ENCODE measurements around the gene ZNF208. TPM values are rescaled to one million over a fixed set of nuclear protein-coding genes. Genes with fewer than 3 reads are reported as not detected.
"Not testable (repeated sequence)": the region's sequence is repeated elsewhere in the genome, so short reads cannot be mapped to it uniquely, and the experiment has no call there.

ZNF208 gene
- not detected in 2 replicates for total RNA-seq (2014; rRNA removed; shearing (Covaris generic))

DNA sequence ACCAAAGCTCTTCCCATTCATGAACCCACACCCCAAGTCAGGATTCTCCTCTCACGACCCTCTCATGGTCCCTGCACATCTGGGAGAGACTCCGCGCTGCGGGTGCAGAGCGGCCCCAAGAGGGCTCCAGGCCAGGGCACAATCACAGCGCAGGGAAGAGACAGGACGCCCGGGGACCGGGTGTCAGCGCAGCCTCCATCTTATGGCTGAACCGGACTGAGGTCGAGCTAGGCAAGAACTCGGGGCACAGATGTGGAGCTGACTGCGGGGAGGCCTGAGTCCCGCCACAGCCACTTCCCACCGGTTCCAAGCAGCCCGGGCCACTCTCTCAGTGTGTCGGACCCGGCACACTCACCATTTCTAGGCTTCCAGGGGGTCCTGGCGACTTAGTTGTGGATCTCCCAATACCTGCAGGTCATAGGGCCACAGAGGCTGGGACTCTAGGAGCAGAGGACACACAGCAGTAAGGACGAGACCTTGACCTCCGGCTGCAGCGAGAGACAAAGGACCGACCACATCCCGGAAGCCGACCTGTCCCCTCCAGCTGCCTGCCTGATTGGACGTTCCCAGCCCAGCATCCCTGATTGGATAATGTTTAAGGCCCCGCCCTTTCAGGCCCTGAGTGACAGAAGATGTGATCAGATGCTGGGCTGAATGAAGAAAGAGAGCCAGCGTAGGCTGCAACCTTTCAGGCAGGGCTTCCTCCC is at the start of gene ZNF208:
Gene ZNF208, minus strand, starts transcription at position 507 of the 707 bp plus-strand sequence. Its CDS starts 149 bp downstream, at position 358.
- H3K4me3 ChIP-seq; H3K27ac ChIP-seq; DNase-seq (ENCODE audit: low read depth in 1 of 2, low spot score in 2 of 2); H3K27me3 ChIP-seq (replicated peaks); H3K9me3 ChIP-seq (replicated peaks); H3K36me3 ChIP-seq; H3K4me1 ChIP-seq (replicated peaks): not testable (repeated sequence)

DNA sequence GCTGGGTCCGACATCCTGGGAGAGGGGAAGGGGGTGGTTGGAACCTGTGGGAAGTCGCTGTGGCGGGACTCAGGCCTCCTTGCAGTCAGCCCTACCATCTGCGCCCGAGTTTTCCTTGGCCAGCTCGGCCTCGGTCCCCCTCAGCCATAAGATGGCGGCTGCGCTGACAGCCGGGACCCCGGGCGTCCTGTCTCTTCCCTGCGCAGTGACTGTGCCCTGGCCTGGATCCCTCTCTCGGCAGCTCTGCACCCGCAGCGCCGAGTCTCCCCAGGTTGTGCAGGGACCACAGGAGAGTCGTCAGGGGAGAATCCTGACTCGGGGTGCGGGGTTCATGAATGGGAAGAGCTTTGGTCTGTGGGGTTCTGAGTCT is 41.9 kb upstream of the ZNF208 start:
- no peak overlapping the region for H3K4me3 ChIP-seq
- peaks cover 14% of the 10 kb centered on the region; the same call in 1 of the 2 replicates for H3K9me3 ChIP-seq (replicated peaks)
- H3K4me1 ChIP-seq (replicated peaks), result no peaks in the 10 kb centered on the region
- no peak for DNase-seq (ENCODE audit: low read depth in 1 of 2, low spot score in 2 of 2)
- H3K36me3 ChIP-seq, result no peaks in the 10 kb centered on the region
- no peaks in the 10 kb centered on the region for H3K27me3 ChIP-seq (replicated peaks)
- H3K27ac ChIP-seq, result no peak overlapping the region

DNA sequence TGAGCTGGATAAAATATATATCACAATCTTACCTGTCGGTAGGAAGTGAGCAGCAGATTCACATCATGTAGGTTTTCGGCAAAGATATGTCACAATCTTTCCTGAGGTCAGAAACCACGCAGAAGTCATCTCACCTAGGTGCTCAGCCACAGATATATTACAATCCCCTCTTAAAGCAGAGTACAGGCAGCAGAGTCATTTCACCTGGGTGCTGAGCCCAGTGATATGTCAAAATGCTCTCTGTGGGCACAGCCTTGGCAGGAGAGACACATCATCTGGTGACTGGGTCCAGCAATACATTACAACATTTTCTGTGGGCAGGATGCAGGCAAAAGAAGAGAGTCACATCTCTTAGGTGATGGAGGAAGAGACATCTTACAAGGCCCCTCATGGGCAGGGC is 30.4 kb upstream of the ZNF208 start:
- peaks cover 11% of the 10 kb centered on the region; the same call in 1 of the 2 replicates for H3K9me3 ChIP-seq (replicated peaks)
- not testable (repeated sequence) for H3K4me1 ChIP-seq (replicated peaks); H3K36me3 ChIP-seq; H3K4me3 ChIP-seq; H3K27ac ChIP-seq; H3K27me3 ChIP-seq (replicated peaks); DNase-seq (ENCODE audit: low read depth in 1 of 2, low spot score in 2 of 2)

DNA sequence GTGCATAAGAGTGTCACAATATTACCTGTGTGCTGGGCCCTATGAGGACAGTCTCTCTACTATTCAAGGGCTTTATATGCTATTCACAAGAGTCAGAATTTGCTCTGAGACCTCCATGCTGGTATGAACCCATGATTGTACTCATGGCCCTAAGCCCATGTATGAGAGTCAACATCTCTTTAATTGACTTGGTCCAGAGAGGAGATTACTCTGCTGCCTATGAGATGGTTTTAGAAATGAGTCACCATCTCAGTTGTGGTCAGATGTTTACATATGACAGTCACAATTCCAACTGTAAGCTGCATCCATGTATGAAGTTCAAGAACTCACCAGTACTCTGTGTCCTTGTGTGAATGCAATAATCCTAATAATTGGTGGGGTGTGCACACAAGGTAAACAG is 19.9 kb upstream of the ZNF208 start:
- no peaks in the 10 kb centered on the region for H3K36me3 ChIP-seq
- H3K27me3 ChIP-seq (replicated peaks), result no peaks in the 10 kb centered on the region
- no peak overlapping the region for H3K27ac ChIP-seq
- no peaks in the 10 kb centered on the region for H3K4me1 ChIP-seq (replicated peaks)
- H3K9me3 ChIP-seq (replicated peaks), result no peaks in the 10 kb centered on the region; the same call in 1 of the 2 replicates
- H3K4me3 ChIP-seq, result no peak overlapping the region
- DNase-seq (ENCODE audit: low read depth in 1 of 2, low spot score in 2 of 2), result no peak

DNA sequence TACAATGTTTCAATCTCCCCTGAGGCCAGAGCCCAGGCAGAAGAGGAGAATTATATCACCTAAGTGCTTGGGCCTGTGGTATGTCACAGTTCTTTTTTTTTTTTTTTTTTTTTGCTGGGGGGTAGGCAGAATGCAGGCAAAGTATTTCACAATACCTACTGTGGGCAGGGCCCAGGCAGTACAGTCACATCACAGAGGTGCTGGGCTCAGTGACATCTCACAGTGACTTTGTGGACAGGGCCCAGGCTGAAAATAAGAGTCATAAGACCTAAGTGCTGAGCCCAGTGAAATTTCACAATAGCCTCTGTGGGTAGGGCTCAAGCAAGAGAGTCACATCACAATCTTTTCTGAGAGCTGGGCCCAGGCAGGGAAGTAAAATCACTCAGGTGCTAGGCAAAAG is 15.9 kb upstream of the ZNF208 start:
- no peak for DNase-seq (ENCODE audit: low read depth in 1 of 2, low spot score in 2 of 2)
- H3K4me1 ChIP-seq (replicated peaks), result no peaks in the 10 kb centered on the region
- no peaks in the 10 kb centered on the region for H3K27me3 ChIP-seq (replicated peaks)
- H3K4me3 ChIP-seq, result no peak overlapping the region
- H3K27ac ChIP-seq, result no peak overlapping the region
- no peaks in the 10 kb centered on the region for H3K36me3 ChIP-seq
- H3K9me3 ChIP-seq (replicated peaks), result no peaks in the 10 kb centered on the region

DNA sequence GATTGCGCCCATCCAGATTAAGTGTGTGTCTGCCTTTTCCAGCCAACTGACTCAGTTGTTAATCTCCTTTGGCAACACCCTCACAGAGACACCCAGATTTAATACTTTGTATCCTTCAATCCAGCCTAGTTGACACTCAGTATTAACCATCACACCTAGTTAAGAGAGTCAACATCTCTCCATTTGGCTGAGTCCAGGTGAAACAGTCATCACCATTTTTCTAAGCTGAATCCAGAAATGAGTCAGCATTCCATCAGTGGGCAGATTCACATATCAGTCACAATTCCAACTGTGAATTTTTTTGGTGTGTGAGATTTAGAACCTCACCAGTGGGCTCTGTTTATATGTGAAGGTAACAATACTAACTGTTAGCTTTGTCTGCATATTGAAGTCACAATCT is 14.8 kb upstream of the ZNF208 start:
- not testable (repeated sequence) for H3K36me3 ChIP-seq; H3K9me3 ChIP-seq (replicated peaks); H3K4me1 ChIP-seq (replicated peaks); H3K27ac ChIP-seq; H3K27me3 ChIP-seq (replicated peaks); H3K4me3 ChIP-seq; DNase-seq (ENCODE audit: low read depth in 1 of 2, low spot score in 2 of 2)

DNA sequence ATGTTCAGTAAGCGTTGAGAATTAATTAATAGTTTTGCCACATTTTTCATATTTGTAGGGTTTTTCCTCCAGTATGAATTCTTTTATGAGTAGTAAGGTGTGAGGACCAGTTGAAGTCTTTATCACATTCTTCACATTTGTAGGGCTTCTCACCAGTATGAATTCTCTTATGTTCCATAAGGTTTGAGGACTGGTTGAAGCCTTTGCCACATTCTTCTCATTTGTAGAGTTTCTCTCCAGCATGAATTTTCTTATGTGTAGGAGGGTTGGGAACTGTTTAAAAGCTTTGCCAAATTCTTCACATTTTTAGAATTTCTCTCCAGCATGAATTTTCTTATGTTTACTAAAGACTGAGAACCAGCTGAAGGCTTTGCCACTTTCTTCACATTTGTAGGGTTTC is 40.3 kb downstream of the ZNF208 start:
- Histone ChIP-seq H3K27me3 (replicated peaks) (no peaks in the 10 kb centered on the region), H3K27ac (no peak overlapping the region), H3K9me3 (replicated peaks) (peaks cover 7% of the 10 kb centered on the region), H3K4me1 (replicated peaks) (no peaks in the 10 kb centered on the region), H3K36me3 (no peaks in the 10 kb centered on the region), H3K4me3 (no peak overlapping the region)
- DNase-seq (ENCODE audit: low read depth in 1 of 2, low spot score in 2 of 2), result no peak

DNA sequence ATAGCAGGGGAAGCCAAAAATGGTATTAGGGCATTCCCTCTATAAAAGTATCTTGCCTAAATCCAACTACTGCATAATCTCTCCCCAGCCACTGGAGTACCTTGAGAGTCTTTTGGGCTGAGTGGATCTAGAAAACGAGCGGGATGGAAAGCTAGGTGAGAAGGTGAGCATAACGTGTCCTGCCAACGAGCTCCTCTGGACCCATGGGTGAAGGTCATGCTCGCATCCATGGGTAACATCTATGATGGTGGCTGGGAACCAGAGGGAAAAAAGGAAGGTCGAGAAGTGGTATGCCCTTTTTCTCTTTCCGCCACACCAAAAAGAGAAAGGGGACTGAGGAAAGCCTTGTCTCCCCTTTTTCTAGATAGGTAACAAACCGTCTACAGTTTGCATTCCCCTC is 63.0 kb downstream of the ZNF208 start:
- no peak for DNase-seq (ENCODE audit: low read depth in 1 of 2, low spot score in 2 of 2)
- H3K4me3 ChIP-seq, result no peak overlapping the region
- H3K27me3 ChIP-seq (replicated peaks), result no peaks in the 10 kb centered on the region
- H3K27ac ChIP-seq, result no peak overlapping the region
- H3K36me3 ChIP-seq, result no peaks in the 10 kb centered on the region
- H3K4me1 ChIP-seq (replicated peaks), result no peaks in the 10 kb centered on the region
- H3K9me3 ChIP-seq (replicated peaks), result peaks cover 5% of the 10 kb centered on the region; the same call in 1 of the 2 replicates

DNA sequence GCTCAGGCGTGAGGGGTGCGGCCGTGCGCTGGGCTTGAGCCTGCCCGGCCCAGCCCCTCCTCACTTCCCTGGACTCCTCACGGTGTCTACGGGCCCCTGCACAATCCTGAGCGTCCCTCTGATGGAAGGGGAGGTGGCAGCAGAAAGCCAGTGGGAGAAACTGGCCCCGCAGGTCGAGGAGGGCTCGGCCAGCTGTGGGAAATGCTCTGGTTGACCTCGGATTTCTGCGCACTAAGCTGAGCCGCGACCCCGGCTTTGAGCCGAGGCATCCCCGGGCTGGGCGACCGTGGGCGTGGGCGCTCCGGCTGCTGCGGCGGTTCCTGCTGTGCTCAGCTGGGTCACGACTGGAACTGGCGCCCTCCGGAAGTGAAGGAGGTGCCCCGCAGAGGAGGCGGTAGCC is 70.1 kb downstream of the ZNF208 start:
- Histone ChIP-seq H3K27me3 (replicated peaks) (no peaks in the 10 kb centered on the region), H3K4me1 (replicated peaks) (no peaks in the 10 kb centered on the region), H3K36me3 (no peaks in the 10 kb centered on the region), H3K4me3 (no peak overlapping the region), H3K27ac (no peak overlapping the region), H3K9me3 (replicated peaks) (no peaks in the 10 kb centered on the region)
- DNase-seq (ENCODE audit: low read depth in 1 of 2, low spot score in 2 of 2), result no peak

DNA sequence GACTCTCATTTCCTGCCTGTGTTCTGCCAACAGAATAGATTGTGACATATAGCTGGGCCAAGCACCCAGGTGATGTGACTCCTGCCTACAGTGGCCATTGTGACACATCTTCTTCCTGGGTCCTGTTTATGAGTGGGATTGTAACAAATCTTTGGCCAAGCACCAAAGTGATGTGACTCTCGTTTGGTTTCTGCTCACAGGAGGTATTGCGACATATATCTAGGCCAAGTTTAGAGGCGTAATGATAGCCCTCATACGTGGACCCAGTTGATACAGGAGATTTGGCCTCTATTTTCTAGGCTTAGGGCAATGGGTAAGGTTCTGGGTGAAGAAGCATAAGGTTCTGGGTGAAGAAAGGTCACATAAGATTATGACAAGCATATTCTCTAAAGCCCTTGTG is 76.2 kb downstream of the ZNF208 start:
- H3K36me3 ChIP-seq, result no peaks in the 10 kb centered on the region
- no peaks in the 10 kb centered on the region for H3K4me1 ChIP-seq (replicated peaks)
- H3K27me3 ChIP-seq (replicated peaks), result no peaks in the 10 kb centered on the region
- H3K27ac ChIP-seq, result no peak overlapping the region
- H3K9me3 ChIP-seq (replicated peaks), result peaks cover 2% of the 10 kb centered on the region; the same call in 1 of the 2 replicates
- no peak for DNase-seq (ENCODE audit: low read depth in 1 of 2, low spot score in 2 of 2)
- no peak overlapping the region for H3K4me3 ChIP-seq

DNA sequence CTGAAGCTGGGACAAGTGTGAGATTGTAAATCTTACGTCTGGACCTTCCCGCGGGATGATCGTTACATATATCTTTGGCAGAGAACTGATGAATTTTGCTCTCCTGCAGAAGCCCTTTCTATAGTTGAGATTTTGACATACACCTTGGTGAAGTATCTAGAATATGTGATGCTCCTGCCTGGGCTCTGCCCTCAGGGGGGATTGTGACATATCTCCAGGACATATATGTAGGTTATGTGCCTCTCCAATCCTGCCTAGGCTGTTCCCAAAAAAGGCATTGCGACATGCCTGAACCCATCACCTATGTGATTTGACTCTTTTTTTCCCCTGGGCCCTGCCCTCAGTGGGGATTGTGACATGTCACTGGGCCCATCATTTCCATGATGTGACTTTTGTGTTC is 76.6 kb downstream of the ZNF208 start:
- Histone ChIP-seq H3K36me3 (no peaks in the 10 kb centered on the region), H3K9me3 (replicated peaks) (peaks cover 2% of the 10 kb centered on the region; the same call in 1 of the 2 replicates), H3K4me3 (no peak overlapping the region), H3K27me3 (replicated peaks) (no peaks in the 10 kb centered on the region), H3K4me1 (replicated peaks) (no peaks in the 10 kb centered on the region), H3K27ac (no peak overlapping the region)
- no peak for DNase-seq (ENCODE audit: low read depth in 1 of 2, low spot score in 2 of 2)

DNA sequence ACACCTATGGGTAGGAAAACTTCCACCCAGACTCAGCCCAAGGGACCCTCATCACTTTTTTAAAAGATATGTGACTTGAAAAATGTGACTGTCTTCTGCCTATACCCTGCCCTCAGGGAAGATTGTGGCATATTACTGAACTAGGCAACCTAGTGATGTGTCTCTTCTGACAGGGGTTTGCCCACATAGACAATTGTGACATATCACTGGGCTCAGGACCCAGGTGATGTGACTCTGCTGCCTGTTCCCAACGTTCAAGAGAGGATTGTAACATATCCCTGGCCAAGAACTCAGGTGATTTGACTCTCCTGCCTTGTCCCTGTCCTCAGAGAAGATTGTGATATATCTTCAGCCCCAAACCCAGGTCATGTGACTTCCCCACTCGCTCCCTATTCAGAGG is 88.5 kb downstream of the ZNF208 start:
- Histone ChIP-seq H3K4me3 (no peak overlapping the region), H3K4me1 (replicated peaks) (no peaks in the 10 kb centered on the region)
- no peak for DNase-seq (ENCODE audit: low read depth in 1 of 2, low spot score in 2 of 2)

DNA sequence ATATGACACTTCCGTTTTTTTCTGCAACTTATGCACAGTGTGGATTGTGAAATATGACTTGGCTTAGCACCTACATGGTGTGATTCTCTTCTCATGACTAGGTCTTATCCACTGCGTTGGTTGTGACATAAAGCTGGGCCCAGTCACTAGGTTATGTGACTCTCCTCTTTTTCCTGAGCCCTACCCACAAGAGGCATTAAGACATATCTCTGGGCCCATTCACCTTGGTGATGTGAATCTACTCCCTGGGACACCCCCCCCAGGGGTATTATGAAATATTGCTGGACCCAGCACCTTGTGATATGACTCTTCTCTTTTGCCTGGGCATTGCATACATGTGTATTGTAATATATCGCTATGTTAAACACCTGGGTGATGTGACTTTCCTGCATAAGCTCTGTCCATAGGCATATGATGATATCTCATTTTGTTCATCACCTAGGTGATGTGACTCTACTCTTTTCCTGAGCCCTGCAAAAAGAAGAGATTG is 89.0 kb downstream of the ZNF208 start:
- DNase-seq (ENCODE audit: low read depth in 1 of 2, low spot score in 2 of 2), result no peak
- Histone ChIP-seq H3K4me3 (no peak overlapping the region), H3K27me3 (replicated peaks) (no peaks in the 10 kb centered on the region), H3K36me3 (no peaks in the 10 kb centered on the region), H3K4me1 (replicated peaks) (no peaks in the 10 kb centered on the region), H3K9me3 (replicated peaks) (peaks cover 4% of the 10 kb centered on the region; the same call in 1 of the 2 replicates), H3K27ac (no peak overlapping the region)

More for the DNA sequence above, 88.5 kb downstream of the ZNF208 start:
- H3K36me3 ChIP-seq, result no peaks in the 10 kb centered on the region
- peaks cover 3% of the 10 kb centered on the region; the same call in 1 of the 2 replicates for H3K9me3 ChIP-seq (replicated peaks)
- no peak overlapping the region for H3K27ac ChIP-seq
- no peaks in the 10 kb centered on the region for H3K27me3 ChIP-seq (replicated peaks)

DNA sequence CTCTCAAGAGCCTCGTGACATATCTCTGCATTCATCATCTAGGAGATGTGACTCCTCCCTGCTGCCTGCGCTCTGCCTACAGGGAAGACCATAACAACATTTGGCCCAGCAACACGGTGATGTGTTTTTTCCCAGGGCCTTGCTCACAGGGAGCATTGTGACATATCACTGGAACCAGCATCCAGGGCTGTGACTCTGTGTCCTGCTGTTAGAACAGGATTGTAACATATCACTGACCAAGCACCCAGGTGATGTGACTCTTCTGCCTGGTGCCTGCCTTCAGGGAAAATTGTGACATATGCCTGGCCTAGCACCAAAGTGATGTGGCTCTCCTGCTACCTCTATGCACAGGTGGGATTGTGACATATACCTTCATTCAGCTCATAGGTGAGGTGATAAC is 95.3 kb downstream of the ZNF208 start:
- no peak for DNase-seq (ENCODE audit: low read depth in 1 of 2, low spot score in 2 of 2)
- Histone ChIP-seq H3K27me3 (replicated peaks) (no peaks in the 10 kb centered on the region), H3K36me3 (no peaks in the 10 kb centered on the region), H3K9me3 (replicated peaks) (peaks cover 9% of the 10 kb centered on the region; the same call in 1 of the 2 replicates), H3K4me1 (replicated peaks) (no peaks in the 10 kb centered on the region), H3K4me3 (no peak overlapping the region), H3K27ac (no peak overlapping the region)

DNA sequence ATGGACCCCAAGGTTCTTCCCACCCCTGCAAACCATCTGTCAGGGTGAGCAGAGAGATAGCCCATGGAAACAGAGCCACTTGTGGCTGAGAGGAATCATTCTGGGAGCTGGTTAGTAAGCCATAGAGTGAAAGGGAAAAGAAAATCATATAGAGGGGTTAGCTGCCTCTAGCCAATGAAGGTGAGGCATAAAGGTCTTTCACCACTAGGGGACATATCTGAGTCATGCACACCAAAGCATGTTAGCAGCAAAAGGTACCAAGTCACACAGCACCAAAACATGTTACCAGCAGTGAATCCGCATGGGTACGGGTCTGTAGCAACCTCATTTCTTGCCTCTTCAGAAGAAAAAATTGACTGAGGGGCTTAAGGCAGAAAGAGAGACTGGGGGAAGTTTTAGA is 98.1 kb downstream of the ZNF208 start:
- no peak for DNase-seq (ENCODE audit: low read depth in 1 of 2, low spot score in 2 of 2)
- Histone ChIP-seq H3K27me3 (replicated peaks) (no peaks in the 10 kb centered on the region), H3K4me1 (replicated peaks) (no peaks in the 10 kb centered on the region), H3K4me3 (no peak overlapping the region), H3K9me3 (replicated peaks) (peaks cover 21% of the 10 kb centered on the region), H3K36me3 (no peaks in the 10 kb centered on the region), H3K27ac (no peak overlapping the region)
